Esophagus muscularis mucosa (tissue), 4 donors: ENCODE data around the gene FAM120B. TPM values are rescaled to one million over a fixed set of nuclear protein-coding genes. Genes with fewer than 3 reads are reported as not detected.
"Not testable (repeated sequence)": the region's sequence is repeated elsewhere in the genome, so short reads cannot be mapped to it uniquely, and the experiment has no call there.

Experiments used
- DNase-seq: peaks from one replicate; pipeline ENCODE4 v3.0.0-alpha.2; 2017; ENCODE audit errors: extremely low spot score
- H3K27ac ChIP-seq, 4 donors: fragments of 200-600 bp; sonication (generic); replicated peaks in 1 of 4; 1 replicate in 3 of 4; 2 replicates in 1 of 4; pipeline ENCODE4 v1.5.1; 2016 to 2019; ENCODE audit warnings: mild to moderate bottlenecking in 1 of 4
- H3K27me3 ChIP-seq, 4 donors: fragments of 200-600 bp; sonication (generic); one replicate each; pipeline versions ENCODE4 v1.5.1 to v1.6.0; 2016 to 2019
- H3K36me3 ChIP-seq, 4 donors: fragments of 200-600 bp; sonication (generic); one replicate each; pipeline ENCODE4 v1.5.1; 2016 to 2019
- H3K4me1 ChIP-seq, 4 donors: fragments of 200-600 bp; sonication (generic); one replicate each; pipeline ENCODE4 v1.5.1; 2016 to 2019
- H3K4me3 ChIP-seq, 4 donors: fragments of 200-600 bp; sonication (generic); 1 replicate in 2 of 4; 2 replicates in 2 of 4; pipeline ENCODE4 v1.5.1; 2016 to 2019; ENCODE audit warnings: mild to moderate bottlenecking in 4 of 4, moderate library complexity in 1 of 4
- H3K9me3 ChIP-seq, 4 donors: fragments of 200-600 bp; sonication (generic); 1 replicate in 3 of 4; 2 replicates in 1 of 4; pipeline ENCODE4 v1.5.1; 2016 to 2019
- EP300 ChIP-seq: sonication (generic); formaldehyde crosslinking; IDR thresholded peaks from one replicate; pipeline ENCODE4 v1.6.1; 2017; ENCODE audit warnings: antibody characterized with exemption
- POLR2A ChIP-seq: fragments of 450-650 bp; IDR thresholded peaks from one replicate; pipeline ENCODE4 v1.6.1; 2017; ENCODE audit warnings: antibody characterized with exemption, moderate library complexity, mild to moderate bottlenecking, low read depth
- POLR2AphosphoS5 ChIP-seq, 2 donors: sonication (generic); formaldehyde crosslinking; IDR thresholded peaks; one replicate each; pipeline ENCODE4 v1.6.1; 2017; ENCODE audit warnings: antibody characterized with exemption in 2 of 2
- WGBS: methylation state at CpG from one replicate; pipeline ENCODE4 v1.1.5; 2018; 5-methylcytosine and 5-hydroxymethylcytosine counted together
- intact Hi-C: fragments of 100-400 bp; cut with DNase I; formaldehyde crosslinking; loops from one replicate; pipeline ENCODE4 v1.15.1; 2023
- total RNA-seq, 4 donors: library from RNA; depleted of rRNA; stranded (reverse); fragments of >200 nt; gene quantifications; one replicate each; pipeline versions ENCODE4 v1.1.0 to v1.2.1, GENCODE V29; 2016
- TF ChIP-seq, protein P1 (sequence below), 3 experiments: fragments of 200-600 bp in 2 of 3; fragments of 450-650 bp in 1 of 3; sonication (generic) in 2 of 3; IDR thresholded peaks; one replicate each; pipeline ENCODE4 v1.5.1; 2017 to 2019; ENCODE audit warnings: antibody characterized with exemption in 3 of 3, mild to moderate bottlenecking in 2 of 3, moderate library complexity in 1 of 3

The FAM120B gene
- total RNA-seq, 4 donors from 2014 or later: 28.1 to 49.0 (median 33.7) TPM

DNA sequence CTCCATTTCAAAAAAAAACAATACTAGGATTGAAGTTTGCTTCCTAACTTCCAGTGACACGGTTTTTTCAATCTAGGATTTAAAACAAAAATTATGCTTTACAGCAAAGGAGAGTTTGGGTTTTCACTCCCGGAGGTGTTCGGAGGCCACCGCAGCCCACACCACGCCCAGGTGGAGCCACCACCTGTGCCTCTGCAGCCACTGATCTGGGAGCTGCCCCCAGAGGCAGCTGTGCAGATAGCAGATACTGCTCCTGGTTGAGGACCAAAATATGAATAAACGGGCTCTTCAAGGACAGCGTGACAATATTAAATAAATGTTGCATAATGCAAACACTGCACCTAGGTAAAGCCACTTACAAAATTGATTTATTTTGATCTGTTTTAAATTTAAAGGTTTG lies 45.9 kb upstream of the FAM120B start:
- Histone ChIP-seq H3K27ac (no peak overlapping the region), H3K9me3 (no peaks in the 10 kb centered on the region), H3K4me1 (peaks cover 0 to 3% (median 0%) of the 10 kb centered on the region in 4 donors), H3K4me3 (no peak overlapping the region), H3K36me3 (no peaks in the 10 kb centered on the region), H3K27me3 (peaks cover 0 to 12% (median 0%) of the 10 kb centered on the region in 4 donors)
- DNase-seq: no peak
- intact Hi-C loops: no loop called here
- TF ChIP-seq POLR2AphosphoS5 (IDR thresholded peaks at IDR 0.05): no peak
- WGBS: 93% methylated on average over 7 of the region's 7 CpGs

DNA sequence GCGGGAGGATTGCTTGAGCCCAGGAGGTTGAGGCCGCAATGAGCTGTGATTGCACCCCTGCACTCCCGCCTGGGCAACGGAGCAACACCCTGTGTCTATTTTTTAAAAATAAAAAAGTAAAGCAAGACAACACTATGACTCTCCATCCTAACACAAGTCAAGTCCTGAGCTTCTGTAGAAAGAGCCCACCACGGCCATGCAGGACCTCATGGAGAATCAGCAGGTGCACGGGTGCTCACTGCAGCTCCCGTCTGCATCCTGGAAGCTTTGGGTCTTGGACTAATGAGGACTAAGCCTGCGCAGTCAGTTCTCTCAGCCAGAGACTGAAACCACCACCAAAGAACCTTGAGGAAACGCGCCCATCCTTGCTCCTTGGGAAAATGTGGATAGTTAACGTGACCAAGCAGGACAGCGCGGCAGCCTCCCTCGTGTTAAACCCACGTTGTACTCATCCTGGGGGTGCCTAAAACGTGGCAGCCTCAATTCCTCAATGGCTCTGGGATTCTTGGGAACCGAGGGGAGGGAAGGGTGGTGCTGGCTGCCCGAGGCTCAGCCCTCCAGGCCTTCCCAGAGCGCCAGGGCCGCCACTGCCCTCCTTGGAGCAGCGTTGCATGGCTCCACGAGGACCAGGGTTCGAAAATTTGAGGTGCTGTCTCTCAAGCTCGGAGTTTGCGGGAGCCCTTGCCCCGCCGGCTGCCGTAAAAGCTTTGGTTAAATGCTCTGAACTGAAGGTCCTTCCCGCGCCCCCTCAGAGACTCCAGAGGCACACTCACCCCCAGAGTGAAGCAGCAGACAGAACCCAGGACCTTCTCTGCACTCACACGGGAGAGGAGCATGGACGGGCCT lies 44.7 kb upstream of the FAM120B start:
- TF ChIP-seq, protein P1, sequence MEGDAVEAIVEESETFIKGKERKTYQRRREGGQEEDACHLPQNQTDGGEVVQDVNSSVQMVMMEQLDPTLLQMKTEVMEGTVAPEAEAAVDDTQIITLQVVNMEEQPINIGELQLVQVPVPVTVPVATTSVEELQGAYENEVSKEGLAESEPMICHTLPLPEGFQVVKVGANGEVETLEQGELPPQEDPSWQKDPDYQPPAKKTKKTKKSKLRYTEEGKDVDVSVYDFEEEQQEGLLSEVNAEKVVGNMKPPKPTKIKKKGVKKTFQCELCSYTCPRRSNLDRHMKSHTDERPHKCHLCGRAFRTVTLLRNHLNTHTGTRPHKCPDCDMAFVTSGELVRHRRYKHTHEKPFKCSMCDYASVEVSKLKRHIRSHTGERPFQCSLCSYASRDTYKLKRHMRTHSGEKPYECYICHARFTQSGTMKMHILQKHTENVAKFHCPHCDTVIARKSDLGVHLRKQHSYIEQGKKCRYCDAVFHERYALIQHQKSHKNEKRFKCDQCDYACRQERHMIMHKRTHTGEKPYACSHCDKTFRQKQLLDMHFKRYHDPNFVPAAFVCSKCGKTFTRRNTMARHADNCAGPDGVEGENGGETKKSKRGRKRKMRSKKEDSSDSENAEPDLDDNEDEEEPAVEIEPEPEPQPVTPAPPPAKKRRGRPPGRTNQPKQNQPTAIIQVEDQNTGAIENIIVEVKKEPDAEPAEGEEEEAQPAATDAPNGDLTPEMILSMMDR (IDR thresholded peaks at IDR 0.05): no peak
- TF ChIP-seq POLR2A: no peak
- TF ChIP-seq POLR2AphosphoS5 (IDR thresholded peaks at IDR 0.05): no peak
- no peak for TF ChIP-seq EP300
- intact Hi-C loops: no loop called here
- DNase-seq: no peak
- Histone ChIP-seq H3K27ac (no peak overlapping the region), H3K9me3 (no peaks in the 10 kb centered on the region), H3K4me3 (no peak overlapping the region), H3K27me3 (peaks cover 0 to 12% (median 0%) of the 10 kb centered on the region in 4 donors), H3K4me1 (peaks cover 0 to 7% (median 2%) of the 10 kb centered on the region in 4 donors), H3K36me3 (no peaks in the 10 kb centered on the region)
- 88% methylated on average over 30 of the region's 32 CpGs for WGBS

DNA sequence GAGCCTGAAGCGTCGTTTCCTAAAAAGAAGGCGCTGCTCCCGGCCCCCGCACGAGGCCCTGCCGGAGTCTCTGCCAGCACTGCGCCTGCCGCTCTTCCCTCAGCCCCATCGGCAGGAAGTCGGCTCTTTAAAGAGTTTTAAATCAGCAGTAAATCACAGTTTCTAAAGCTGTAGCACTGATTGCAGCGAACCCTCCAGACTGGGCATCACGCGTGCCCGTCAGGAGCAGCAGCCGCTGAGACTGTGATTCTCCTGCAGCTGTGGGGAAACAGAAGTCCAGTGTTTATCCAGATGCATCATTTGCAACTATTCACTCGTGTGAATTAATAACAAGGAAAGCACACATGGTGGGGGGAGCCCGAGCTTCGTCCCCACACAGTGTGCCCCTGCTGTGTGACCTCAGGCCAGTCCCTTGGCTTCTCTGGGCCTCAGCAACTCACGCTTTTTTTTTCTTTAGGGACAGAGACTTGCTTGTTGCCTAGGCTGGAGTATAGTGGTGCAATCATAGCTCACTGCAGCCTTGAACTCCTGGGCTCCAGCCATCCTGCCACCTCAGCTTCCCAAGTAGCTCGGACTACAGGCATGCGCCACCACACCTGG lies 44.0 kb upstream of the FAM120B start:
- intact Hi-C loops: no loop called here
- H3K27ac ChIP-seq: no peak overlapping the region
- 75% methylated on average over 22 of the region's 22 CpGs for WGBS
- peaks cover 0 to 12% (median 0%) of the 10 kb centered on the region in 4 donors for H3K27me3 ChIP-seq
- no peak for DNase-seq
- no peaks in the 10 kb centered on the region for H3K36me3 ChIP-seq
- no peaks in the 10 kb centered on the region for H3K9me3 ChIP-seq
- H3K4me3 ChIP-seq: no peak overlapping the region
- peaks cover 0 to 7% (median 2%) of the 10 kb centered on the region in 4 donors for H3K4me1 ChIP-seq
- no peak for TF ChIP-seq EP300
- TF ChIP-seq, protein P1 (IDR thresholded peaks at IDR 0.05): no peak
- TF ChIP-seq POLR2AphosphoS5 (IDR thresholded peaks at IDR 0.05): no peak
- no peak for TF ChIP-seq POLR2A

DNA sequence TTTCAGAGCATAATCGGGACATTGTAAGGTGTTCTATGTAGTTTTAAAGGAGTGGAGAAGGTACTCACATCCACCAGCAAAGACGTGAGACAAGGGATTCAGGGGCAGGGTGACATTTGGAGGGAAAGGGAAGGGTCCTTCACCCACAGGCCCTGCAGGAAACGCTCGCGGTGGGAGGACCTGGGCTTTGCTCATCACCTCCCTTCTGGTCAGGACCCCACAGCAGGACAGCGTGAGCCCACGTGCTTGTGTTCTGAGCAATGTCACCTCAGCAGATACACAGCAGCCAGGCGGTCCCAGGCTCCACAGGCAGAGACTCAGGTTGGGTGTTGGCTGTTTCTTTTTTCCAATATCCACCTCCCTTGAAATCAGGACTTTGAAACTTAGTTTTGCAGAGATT lies 43.1 kb upstream of the FAM120B start:
- Histone ChIP-seq H3K27me3 (peaks cover 0 to 12% (median 0%) of the 10 kb centered on the region in 4 donors), H3K4me3 (no peak overlapping the region), H3K4me1 (peaks cover 0 to 7% (median 2%) of the 10 kb centered on the region in 4 donors), H3K9me3 (no peaks in the 10 kb centered on the region), H3K27ac (no peak overlapping the region), H3K36me3 (no peaks in the 10 kb centered on the region)
- no peak for DNase-seq
- WGBS: 92% methylated on average over 8 of the region's 8 CpGs
- intact Hi-C loops: no loop called here
- TF ChIP-seq POLR2AphosphoS5 (IDR thresholded peaks at IDR 0.05) (no peak), EP300 (no peak), POLR2A (no peak)
- TF ChIP-seq, protein P1 (IDR thresholded peaks at IDR 0.05): no peak

DNA sequence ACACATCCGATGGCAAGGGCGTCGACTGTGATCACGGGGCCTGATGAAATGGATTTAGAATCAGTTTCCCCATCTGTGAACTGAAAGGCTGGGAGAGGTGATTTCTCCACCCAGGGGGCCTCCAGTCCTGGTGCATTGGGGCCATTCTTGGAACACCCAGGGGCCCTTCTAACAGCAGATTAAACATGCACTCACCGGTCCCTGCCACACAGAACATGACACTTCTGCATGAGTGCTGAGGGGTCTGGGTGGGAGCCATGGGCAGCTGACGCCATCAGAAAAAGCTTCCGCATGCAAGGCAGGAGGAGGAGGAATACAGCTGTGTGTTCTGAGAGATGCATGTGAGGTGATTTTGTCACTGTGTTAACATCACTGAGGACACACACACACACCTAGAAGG lies 42.5 kb upstream of the FAM120B start:
- WGBS: 98% methylated on average over 5 of the region's 7 CpGs
- no peak for DNase-seq
- intact Hi-C loops: no loop called here
- TF ChIP-seq POLR2A: no peak
- no peak for TF ChIP-seq POLR2AphosphoS5 (IDR thresholded peaks at IDR 0.05)
- TF ChIP-seq, protein P1 (IDR thresholded peaks at IDR 0.05): no peak
- TF ChIP-seq EP300: no peak
- peaks cover 0 to 12% (median 0%) of the 10 kb centered on the region in 4 donors for H3K27me3 ChIP-seq
- H3K4me1 ChIP-seq: peaks cover 0 to 7% (median 2%) of the 10 kb centered on the region in 4 donors
- no peaks in the 10 kb centered on the region for H3K9me3 ChIP-seq
- H3K36me3 ChIP-seq: no peaks in the 10 kb centered on the region
- no peak overlapping the region for H3K4me3 ChIP-seq
- H3K27ac ChIP-seq: no peak overlapping the region

DNA sequence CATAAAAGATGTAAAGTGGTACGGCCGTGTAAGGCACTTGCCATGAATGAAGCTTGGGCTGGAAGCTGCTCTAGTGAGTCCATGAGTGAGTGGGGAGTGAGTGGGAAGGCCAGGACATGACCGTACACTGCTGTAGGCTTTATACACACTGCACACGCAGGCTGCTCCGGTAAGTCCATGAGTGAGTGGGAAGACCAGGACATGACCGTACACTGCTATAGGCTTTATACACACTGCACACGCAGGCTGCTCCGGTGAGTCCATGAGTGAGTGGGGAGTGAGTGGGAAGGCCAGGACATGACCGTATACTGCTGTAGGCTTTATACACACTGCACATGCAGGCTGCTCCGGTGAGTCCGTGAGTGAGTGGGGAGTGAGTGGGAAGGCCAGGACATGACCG lies 41.9 kb upstream of the FAM120B start:
- intact Hi-C loops, H3K9me3 ChIP-seq, DNase-seq: not testable (repeated sequence)

More for the DNA sequence above, 41.9 kb upstream of the FAM120B start:
- H3K4me1 ChIP-seq, H3K36me3 ChIP-seq, H3K27ac ChIP-seq, H3K4me3 ChIP-seq: not testable (repeated sequence)
- peaks cover 0 to 12% (median 0%) of the 10 kb centered on the region in 4 donors for H3K27me3 ChIP-seq
- WGBS: 75% methylated on average over 6 of the region's 12 CpGs
